Fibroblast of villous mesenchyme (primary cell): ENCODE data around the gene HOXA2. TPM values are rescaled to one million over a fixed set of nuclear protein-coding genes. Genes with fewer than 3 reads are reported as not detected.

Source experiments
- DNase-seq: peaks from one replicate; pipeline ENCODE4 v3.0.0-alpha.2; 2010; ENCODE audit warnings: low read depth
- H3K4me3 ChIP-seq: 2 replicates; pipeline ENCODE4 v1.5.1; 2011; ENCODE audit warnings: low read depth, mild to moderate bottlenecking, low read length
- total RNA-seq: library from RNA; depleted of rRNA; stranded (reverse); fragments of >200 nt; gene quantifications from 2 replicates; pipeline ENCODE4 v1.2.3, GENCODE V29; 2012
- TF ChIP-seq, protein P1 (sequence below): IDR thresholded peaks from 2 replicates; pipeline ENCODE4 v1.5.1; 2012; ENCODE audit warnings: low read depth, mild to moderate bottlenecking, low read length; ENCODE audit not compliant: insufficient read depth

HOXA2 gene
- total RNA-seq, 1 donor, result 0.86 TPM

DNA sequence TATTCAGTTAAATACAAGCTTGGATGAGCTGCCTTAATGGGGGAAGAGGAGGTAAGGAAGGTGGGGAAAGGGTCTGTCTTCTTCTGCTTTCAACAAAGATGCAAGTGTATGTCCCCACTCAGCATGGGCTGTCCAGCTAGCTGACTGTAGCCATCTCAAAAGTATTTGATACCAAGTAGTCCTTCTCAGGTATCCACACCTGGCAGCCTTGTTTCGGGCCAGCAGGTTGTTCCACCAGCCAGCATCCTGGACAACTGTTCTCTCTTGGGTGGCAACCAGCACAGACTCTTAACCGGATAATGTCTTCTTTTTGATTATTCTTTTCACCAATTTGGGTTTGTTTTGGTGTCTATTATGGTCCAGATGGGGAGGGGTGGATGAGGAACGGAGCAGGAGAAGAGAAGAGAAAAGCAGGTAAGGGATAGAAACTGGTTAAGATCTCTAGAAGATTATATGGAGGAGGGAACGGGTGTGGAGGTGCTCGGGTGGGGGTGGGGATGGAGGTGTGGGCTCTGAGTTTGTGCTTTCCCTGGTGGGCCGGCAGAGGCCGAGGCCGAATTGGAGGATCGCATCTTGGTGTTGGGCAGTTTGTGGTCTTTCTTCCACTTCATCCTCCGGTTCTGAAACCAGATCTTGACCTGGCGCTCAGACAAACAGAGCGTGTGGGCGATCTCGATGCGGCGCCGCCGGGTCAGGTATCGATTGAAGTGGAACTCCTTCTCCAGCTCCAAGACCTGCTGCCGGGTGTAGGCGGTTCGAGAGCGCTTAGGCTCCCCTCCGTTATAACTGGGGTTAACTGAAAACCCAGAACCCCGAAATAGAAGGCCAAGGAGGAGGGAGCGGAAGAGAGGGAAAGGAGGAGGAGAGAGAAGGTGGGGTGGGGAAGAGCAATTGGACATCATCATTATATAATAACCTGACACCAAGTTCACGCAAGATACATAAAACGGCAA, 26.6 kb upstream of the HOXA2 start:
- H3K4me3 ChIP-seq, result no peak overlapping the region
- no peak for DNase-seq
- TF ChIP-seq, protein P1, sequence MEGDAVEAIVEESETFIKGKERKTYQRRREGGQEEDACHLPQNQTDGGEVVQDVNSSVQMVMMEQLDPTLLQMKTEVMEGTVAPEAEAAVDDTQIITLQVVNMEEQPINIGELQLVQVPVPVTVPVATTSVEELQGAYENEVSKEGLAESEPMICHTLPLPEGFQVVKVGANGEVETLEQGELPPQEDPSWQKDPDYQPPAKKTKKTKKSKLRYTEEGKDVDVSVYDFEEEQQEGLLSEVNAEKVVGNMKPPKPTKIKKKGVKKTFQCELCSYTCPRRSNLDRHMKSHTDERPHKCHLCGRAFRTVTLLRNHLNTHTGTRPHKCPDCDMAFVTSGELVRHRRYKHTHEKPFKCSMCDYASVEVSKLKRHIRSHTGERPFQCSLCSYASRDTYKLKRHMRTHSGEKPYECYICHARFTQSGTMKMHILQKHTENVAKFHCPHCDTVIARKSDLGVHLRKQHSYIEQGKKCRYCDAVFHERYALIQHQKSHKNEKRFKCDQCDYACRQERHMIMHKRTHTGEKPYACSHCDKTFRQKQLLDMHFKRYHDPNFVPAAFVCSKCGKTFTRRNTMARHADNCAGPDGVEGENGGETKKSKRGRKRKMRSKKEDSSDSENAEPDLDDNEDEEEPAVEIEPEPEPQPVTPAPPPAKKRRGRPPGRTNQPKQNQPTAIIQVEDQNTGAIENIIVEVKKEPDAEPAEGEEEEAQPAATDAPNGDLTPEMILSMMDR, result no peak

DNA sequence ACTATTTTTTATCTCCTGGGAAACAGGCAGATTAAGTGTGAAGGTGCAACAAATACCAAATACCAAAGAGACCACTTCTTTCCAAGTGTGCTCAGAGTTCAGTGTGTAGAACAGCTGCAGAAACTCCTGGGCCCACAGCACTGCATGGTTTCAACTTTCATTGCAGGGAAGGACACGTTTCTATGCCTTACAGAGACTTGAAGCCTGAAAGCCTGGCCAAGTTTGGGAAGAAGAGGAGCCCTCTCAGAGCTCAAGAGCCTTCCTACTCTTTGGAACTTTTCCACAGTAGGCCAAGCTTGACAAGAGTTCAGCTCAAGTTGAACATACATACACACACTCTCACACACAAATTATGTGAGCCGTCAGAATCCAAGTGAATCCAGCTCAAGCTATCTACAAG, 25.6 kb upstream of the HOXA2 start:
- TF ChIP-seq, protein P1, result no peak
- no peak for DNase-seq
- H3K4me3 ChIP-seq, result no peak overlapping the region

DNA sequence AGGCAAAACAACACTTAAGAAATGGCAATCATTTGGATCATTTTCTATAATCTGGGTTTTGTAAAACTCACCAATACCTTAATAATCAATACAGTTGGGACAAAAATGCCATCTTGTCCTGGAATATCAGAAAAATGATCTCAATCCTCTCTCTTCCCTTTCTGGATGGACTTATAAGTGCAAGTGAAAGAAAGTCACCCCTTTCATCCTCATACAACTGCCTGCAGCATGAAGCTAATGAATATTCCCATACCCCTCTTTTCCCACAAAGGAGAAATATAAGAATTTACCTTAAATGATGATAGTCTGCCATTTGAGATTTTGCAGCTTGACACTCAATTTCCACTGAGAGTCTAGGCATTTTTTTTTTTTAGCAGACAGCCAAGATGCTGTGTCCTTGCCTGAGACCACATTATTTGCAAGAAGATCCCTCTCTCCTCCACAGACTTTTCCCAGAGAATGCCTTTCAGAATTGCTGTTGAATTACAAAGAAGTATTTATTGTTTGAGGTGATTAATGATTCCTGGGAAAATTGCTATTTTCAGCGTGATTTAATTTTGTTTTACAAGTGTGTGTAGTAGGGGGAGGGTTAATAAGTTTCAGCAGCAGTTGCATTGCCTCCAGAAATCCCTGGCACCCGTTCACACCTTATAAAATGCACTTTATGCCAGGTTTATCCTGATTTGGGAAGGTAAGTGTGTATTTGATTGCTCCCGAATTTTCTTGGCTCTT, 24.3 kb upstream of the HOXA2 start:
- no peak overlapping the region for H3K4me3 ChIP-seq
- no peak for DNase-seq
- TF ChIP-seq, protein P1, result no peak

DNA sequence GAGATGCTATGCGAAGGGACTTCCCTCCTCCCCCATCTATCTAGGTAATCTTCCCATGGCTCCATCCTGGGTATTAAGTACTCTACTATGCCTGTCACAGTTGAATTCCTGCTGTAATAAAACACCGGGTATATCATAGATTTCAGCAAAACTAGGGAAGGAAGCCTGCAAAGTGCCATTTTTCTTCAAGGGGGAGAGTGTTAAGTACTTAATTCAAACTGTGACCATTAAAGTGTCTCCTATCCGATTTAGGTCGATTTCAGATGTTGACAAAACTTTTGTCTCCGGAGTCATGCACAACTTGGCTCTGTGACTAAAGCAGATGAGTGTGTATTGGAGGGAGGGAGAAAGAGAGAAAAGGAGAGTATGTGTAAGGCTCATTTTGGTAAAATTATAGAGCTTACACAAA, 23.5 kb upstream of the HOXA2 start:
- no peak for DNase-seq
- TF ChIP-seq, protein P1, result no peak

DNA sequence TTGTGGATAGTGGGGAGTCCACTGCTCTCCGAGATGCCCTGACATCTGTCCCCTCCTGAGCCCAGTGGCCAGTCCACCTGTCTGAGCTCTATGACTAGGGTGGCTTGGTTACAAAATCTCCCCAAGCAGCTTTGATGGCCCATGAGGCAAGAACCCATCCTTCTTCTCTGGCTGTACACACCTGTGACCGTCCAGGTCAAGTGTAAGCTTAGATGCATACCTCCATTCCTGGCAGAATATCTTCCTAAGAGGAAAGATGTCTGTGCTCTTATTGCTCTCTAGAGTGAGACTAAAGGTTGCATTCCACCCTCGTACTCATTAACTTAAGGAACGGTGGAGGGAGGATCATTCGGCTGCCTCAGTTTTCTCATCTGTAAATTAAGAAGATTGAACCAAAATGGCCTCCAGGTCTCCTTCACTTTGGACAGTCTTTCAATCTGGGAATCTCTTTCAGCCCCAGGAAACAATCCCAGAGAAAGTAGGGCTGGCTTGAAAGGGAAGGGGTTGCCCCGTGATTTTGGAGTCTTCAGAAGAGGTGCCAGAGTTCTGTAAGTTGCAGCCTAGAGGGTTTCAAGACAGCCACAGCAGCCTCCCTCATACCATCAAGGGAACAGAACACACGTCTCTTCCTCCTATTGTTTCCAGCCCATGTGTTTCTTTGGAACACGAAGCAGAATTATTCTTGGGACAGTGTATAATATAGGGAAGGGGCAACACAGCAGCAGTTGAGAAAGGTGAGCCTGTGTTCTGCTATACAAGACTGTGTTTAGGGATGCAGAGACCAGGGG, 22.6 kb upstream of the HOXA2 start:
- TF ChIP-seq, protein P1, result no peak
- DNase-seq, result no peak
- H3K4me3 ChIP-seq, result no peak overlapping the region

More for the DNA sequence above, 23.5 kb upstream of the HOXA2 start:
- H3K4me3 ChIP-seq, result no peak overlapping the region

DNA sequence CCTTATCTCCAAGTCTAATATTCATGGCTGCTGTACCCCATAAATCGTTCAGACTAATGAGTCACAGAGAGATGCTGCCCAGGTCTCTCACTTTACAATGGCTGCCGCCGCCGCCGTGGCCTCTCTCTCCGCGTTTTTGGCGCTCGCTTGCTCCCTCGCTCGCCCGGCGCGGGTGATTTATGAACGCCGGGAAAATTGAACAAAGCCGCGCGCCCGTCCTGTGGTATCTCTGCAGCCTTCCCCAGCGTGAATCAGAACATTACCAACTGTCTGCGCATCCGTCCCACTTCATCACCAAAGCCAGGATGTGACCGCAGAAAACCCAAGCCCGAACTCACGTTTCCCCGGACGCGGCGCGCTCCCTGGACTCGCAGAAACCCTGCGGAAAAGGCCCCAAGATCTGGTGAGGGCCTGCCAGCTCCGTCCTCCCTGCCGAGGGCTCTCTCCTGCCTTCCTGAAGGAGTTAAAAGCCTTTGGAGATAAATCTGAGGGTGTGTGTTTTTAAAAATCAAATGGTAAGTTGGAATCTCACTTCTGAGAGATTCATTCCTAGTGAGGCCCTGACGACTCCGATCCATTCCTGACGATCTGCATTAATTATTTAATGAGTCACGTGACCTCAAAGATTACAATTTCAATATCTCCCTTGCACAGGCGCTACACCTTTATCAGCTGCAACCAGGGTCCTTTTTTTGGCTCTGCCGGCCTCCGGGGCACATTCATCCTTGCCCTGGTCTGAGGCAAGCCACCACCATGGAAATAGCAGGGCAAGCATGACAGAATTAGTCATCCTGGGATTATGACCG, 21.8 kb upstream of the HOXA2 start:
- TF ChIP-seq, protein P1, result no peak
- no peak overlapping the region for H3K4me3 ChIP-seq
- DNase-seq, result peak; percentile 67
